Activated T-helper 17 cell treated with anti-CD3 and anti-CD28 coated beads, Interleukin-2, amount 50 U/mL, for 72 hours (primary cell): ENCODE data around the gene CCDC9. TPM values are rescaled to one million over a fixed set of nuclear protein-coding genes. Genes with fewer than 3 reads are reported as not detected.
A peak's percentile ranks its signal among the peaks of the same experiment; 100 is the strongest.
"Not testable (repeated sequence)": the region's sequence is repeated elsewhere in the genome, so short reads cannot be mapped to it uniquely, and the experiment has no call there.

ENCODE experiments used
- ATAC-seq: fragments of 150-1000 bp; cut with Tn5 transposase; replicated peaks from 2 replicates; pipeline ENCODE4 v1.10.0; 2021; ENCODE audit warnings: mild to moderate bottlenecking, moderate library complexity
- H3K27ac Mint-ChIP-seq: one replicate; pipeline ENCODE4 v1.8.0; 2022; ENCODE audit warnings: mixed read lengths
- H3K27me3 Mint-ChIP-seq: one replicate; pipeline ENCODE4 v1.8.0; 2022; ENCODE audit warnings: mixed read lengths
- H3K36me3 Mint-ChIP-seq: one replicate; pipeline ENCODE4 v1.8.0; 2022; ENCODE audit warnings: low read depth, mild to moderate bottlenecking, mixed read lengths
- H3K4me1 Mint-ChIP-seq: one replicate; pipeline ENCODE4 v1.8.0; 2022; ENCODE audit warnings: mixed read lengths
- H3K4me3 Mint-ChIP-seq: one replicate; pipeline ENCODE4 v1.8.0; 2022; ENCODE audit warnings: mild to moderate bottlenecking, mixed read lengths
- H3K9me3 Mint-ChIP-seq: one replicate; pipeline ENCODE4 v1.8.0; 2022; ENCODE audit warnings: mixed read lengths
- total RNA-seq, 2 donors: library from RNA; stranded (reverse); gene quantifications; one replicate each; pipeline ENCODE4 v1.2.3, GENCODE V29; 2022

CCDC9 gene
- total RNA-seq, 2 donors from 2014 or later = 38.9 to 44.6 TPM

GRCh38 chr19:47243364-47243775 lies 13.0 kb upstream of the CCDC9 start:
- H3K9me3 Mint-ChIP-seq = peaks cover 4% of the 10 kb centered on the region
- ATAC-seq = no peak
- no peaks in the 10 kb centered on the region for H3K36me3 Mint-ChIP-seq
- H3K4me1 Mint-ChIP-seq = peaks cover 10% of the 10 kb centered on the region
- no peak overlapping the region for H3K4me3 Mint-ChIP-seq
- H3K27me3 Mint-ChIP-seq = peaks cover 3% of the 10 kb centered on the region
- H3K27ac Mint-ChIP-seq = no peak overlapping the region

DNA sequence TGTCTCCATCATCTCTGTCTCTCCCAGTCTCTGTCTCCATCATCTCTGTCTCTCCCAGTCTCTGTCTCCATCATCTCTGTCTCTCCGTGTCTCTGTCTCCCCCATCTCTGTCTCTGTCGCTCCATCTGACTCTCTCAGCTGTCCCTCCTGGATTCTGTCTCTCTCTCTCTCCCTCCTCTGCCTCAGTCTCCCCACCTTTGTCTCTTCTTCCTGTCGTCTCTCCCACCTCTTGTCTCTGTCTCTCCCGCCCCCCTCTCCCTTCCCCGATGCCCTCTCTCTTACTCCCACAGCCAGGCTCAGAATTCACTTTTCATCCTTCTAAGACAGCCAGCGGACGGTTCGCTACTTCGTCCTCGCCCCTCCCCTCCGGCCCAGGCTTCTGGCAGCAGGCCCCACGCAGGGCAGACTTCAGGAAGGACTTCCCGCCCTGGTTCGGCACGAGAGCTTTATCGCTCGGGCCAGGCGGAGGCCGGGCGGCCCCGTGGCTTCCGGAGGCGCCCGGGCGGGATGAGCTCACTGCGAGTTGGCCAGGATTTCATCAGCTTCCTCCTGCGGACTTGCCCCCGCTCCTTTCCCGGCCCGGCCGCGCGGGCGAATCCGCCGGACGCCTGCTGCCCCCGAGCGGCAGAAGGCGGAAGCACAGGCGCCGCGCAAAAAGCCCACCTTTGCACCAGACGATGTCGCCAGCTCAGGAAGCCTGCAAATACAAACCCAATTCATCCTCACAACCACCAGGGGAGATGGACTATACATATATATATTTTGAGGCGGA lies 12.4 kb upstream of the CCDC9 start:
- no peak overlapping the region for H3K4me3 Mint-ChIP-seq
- H3K27me3 Mint-ChIP-seq = peaks cover 2% of the 10 kb centered on the region
- peaks cover 4% of the 10 kb centered on the region for H3K9me3 Mint-ChIP-seq
- peak; percentile 89 for ATAC-seq
- no peak overlapping the region for H3K27ac Mint-ChIP-seq
- H3K4me1 Mint-ChIP-seq = peaks cover 8% of the 10 kb centered on the region
- no peaks in the 10 kb centered on the region for H3K36me3 Mint-ChIP-seq

DNA sequence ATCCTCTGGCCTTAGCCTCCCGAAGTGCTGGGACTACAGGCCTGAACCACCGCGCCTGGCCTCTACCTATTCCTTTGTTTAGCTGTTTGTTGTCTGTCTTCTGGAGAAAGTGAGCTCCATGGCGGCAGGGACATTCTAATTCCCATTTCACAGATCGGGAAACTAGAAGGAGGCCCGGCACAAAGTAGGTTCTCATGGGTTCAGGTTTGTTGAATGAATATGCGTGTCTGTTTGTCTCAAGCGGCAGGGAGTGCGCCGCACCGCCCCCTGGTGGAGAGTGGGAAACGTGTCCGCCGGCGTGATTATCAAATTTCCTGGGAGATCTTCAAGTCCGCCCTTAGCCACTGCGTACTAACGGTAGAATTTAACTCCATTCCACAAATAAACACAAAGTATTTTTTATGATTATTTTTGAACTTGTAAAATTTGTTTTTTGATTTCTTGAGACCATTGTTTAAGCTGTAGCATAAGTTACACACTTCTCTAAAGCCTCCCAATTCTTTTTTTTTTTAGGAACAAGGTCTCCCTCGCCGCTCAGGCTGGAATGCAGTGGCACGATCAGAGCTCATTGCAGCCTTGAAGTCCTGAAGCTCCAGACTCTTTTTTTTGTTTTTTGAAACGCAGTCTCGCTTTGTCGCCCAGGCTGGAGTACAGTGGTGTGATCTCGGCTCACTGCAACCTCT lies 8.9 kb upstream of the CCDC9 start:
- H3K9me3 Mint-ChIP-seq = peaks cover 4% of the 10 kb centered on the region
- H3K36me3 Mint-ChIP-seq = no peaks in the 10 kb centered on the region
- peak overlapping the region; percentile 72 for H3K27ac Mint-ChIP-seq
- H3K4me3 Mint-ChIP-seq = peak overlapping the region; percentile 39
- peaks cover 5% of the 10 kb centered on the region for H3K4me1 Mint-ChIP-seq
- peak; percentile 14 for ATAC-seq
- H3K27me3 Mint-ChIP-seq = no peaks in the 10 kb centered on the region

DNA sequence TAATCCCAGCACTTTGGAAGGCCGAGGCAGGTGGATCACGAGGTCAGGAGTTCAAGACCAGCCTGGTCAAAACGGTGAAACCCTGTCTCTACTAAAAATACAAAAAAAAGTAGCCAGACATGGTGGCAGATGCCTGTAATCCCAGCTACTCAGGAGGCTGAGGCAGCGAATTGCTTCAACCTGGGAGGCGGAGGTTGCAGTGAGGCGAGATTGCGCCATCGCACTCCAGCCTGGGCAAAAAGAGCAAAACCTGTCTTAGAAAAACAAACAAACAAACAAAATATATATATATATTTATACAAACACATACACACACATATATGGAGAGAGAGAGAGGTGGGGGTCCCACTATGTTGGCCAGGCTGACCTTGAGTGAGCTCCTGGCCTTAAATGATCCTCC lies 3.3 kb upstream of the CCDC9 start:
- not testable (repeated sequence) for H3K4me3 Mint-ChIP-seq, H3K27ac Mint-ChIP-seq, H3K4me1 Mint-ChIP-seq, ATAC-seq, H3K27me3 Mint-ChIP-seq, H3K9me3 Mint-ChIP-seq
- H3K36me3 Mint-ChIP-seq = peaks cover 15% of the 10 kb centered on the region

DNA sequence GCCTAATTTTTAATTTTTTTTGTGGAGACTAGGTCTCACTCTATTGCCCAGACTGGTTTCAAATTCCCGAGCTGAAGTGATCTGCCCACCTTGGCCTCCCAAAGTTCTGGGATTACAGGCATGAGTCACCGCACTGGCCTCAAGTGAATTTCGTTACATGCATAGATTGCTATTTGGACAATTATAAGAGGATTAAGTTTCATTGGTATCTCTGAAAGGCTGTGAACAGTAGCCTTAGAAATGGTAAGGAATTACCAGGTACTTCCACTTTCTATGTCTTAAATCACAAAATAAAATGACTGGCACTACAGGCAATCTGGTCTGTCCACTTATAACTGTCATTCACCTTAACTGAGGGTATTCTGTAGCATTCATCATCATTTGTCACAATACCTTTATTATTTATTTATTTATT lies 2.9 kb upstream of the CCDC9 start:
- H3K27ac Mint-ChIP-seq = no peak overlapping the region
- no peak overlapping the region for H3K4me3 Mint-ChIP-seq
- H3K36me3 Mint-ChIP-seq = peaks cover 20% of the 10 kb centered on the region
- H3K4me1 Mint-ChIP-seq = peaks cover 11% of the 10 kb centered on the region
- ATAC-seq = no peak
- no peaks in the 10 kb centered on the region for H3K27me3 Mint-ChIP-seq
- no peaks in the 10 kb centered on the region for H3K9me3 Mint-ChIP-seq

DNA sequence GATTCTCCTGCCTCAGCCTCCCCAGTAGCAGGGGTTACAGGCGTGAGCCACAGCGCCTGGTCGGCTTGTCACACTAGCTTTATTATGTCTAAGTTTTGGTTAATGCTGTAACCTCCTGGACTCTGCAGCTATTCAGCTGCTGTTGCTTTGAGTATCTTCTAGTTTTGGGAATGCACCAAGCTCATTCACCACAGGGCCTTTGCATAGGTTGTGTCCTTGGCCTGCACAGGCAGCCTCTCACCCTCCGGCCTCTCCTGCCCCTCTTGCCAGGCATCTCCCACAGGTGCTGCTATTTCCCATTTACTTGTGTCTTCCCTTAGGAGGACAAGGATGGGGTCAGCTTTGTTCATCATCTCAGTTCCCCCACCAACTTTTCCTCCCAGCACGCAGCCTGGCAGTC lies 2.4 kb upstream of the CCDC9 start:
- ATAC-seq = no peak
- Mint-ChIP-seq H3K27ac (no peak overlapping the region), H3K9me3 (no peaks in the 10 kb centered on the region), H3K4me1 (peaks cover 11% of the 10 kb centered on the region), H3K4me3 (no peak overlapping the region), H3K36me3 (peaks cover 25% of the 10 kb centered on the region), H3K27me3 (no peaks in the 10 kb centered on the region)

DNA sequence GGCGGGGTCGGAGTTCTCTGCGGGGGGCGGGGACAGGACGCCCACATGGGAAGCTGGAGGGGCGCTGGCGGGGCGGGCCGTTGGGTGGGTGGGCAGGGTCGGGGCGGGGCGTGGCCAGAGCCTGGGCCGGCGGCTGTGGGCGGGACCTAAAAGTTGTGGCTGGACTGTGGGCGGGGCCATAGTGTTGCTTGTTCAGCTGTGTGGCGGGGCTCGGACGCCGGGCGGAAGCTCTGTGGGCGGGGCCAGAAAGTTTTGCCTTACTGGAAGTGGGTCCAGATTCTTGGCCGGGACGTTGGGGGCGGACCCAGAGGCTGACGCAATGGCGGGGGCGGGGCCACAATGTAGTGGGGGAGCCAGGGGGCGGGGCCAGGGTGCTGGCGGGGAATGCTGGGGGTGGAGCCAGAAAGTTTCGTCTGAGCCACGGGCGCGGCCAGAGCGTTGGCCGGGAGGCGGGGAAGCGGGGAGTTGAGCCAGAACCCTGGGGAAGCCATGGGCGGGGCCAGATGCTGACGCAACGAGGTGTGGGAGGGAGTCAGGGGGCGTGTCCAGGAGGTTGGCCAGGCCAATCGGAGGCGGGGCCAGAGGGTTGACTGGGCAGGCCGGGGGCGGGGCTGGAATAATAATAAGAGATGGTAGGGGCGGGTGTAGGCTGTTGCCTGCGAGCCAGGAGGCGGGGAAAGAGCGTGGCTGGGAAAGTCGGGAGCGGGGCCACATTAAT lies 527 bp downstream of the CCDC9 start:
- no peaks in the 10 kb centered on the region for H3K9me3 Mint-ChIP-seq
- H3K4me3 Mint-ChIP-seq = peak overlapping the region; percentile 98
- H3K36me3 Mint-ChIP-seq = peaks cover 51% of the 10 kb centered on the region
- H3K27ac Mint-ChIP-seq = peak overlapping the region; percentile 96
- H3K4me1 Mint-ChIP-seq = peaks cover 28% of the 10 kb centered on the region
- ATAC-seq = peak; percentile 88
- no peaks in the 10 kb centered on the region for H3K27me3 Mint-ChIP-seq

- Mint-ChIP-seq H3K27me3 (no peaks in the 10 kb centered on the region), H3K4me1 (peaks cover 28% of the 10 kb centered on the region), H3K4me3 (peak overlapping the region; percentile 98), H3K9me3 (no peaks in the 10 kb centered on the region), H3K36me3 (peaks cover 58% of the 10 kb centered on the region), H3K27ac (peak overlapping the region; percentile 96)
- ATAC-seq = peak; percentile 12
These were observed 1.3 kb downstream of the CCDC9 start for GRCh38 chr19:47257411-47258169.

DNA sequence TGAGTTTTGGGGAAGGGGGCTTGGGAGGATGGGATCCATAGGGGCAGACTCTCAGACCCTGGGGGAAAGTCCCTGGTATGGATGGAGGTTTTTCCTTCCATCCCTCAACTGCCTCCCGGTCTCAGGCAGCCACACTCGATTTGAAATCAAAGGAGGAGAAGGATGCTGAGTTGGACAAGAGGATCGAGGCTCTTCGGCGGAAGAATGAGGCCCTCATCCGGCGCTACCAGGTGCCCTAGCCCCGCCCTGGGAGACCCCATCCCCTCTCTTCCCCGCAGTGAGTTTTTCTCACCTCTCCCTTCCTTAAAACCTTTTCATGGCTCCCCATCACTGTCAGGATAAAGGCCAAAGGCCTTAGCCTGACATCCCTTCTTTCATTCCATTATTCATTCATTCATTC lies 2.1 kb downstream of the CCDC9 start:
- peaks cover 65% of the 10 kb centered on the region for H3K36me3 Mint-ChIP-seq
- peaks cover 28% of the 10 kb centered on the region for H3K4me1 Mint-ChIP-seq
- no peak for ATAC-seq
- H3K4me3 Mint-ChIP-seq = peak overlapping the region; percentile 98
- H3K9me3 Mint-ChIP-seq = no peaks in the 10 kb centered on the region
- peak overlapping the region; percentile 96 for H3K27ac Mint-ChIP-seq
- no peaks in the 10 kb centered on the region for H3K27me3 Mint-ChIP-seq

- H3K4me3 Mint-ChIP-seq = peak overlapping the region; percentile 98
- no peak for ATAC-seq
- no peaks in the 10 kb centered on the region for H3K27me3 Mint-ChIP-seq
- peaks cover 28% of the 10 kb centered on the region for H3K4me1 Mint-ChIP-seq
- H3K36me3 Mint-ChIP-seq = peaks cover 67% of the 10 kb centered on the region
- H3K9me3 Mint-ChIP-seq = no peaks in the 10 kb centered on the region
- H3K27ac Mint-ChIP-seq = peak overlapping the region; percentile 96
These were observed 2.7 kb downstream of the CCDC9 start for GRCh38 chr19:47258895-47259555.

GRCh38 chr19:47260476-47260875 lies 4.2 kb downstream of the CCDC9 start:
- peaks cover 28% of the 10 kb centered on the region for H3K4me1 Mint-ChIP-seq
- no peaks in the 10 kb centered on the region for H3K9me3 Mint-ChIP-seq
- no peak overlapping the region for H3K4me3 Mint-ChIP-seq
- H3K36me3 Mint-ChIP-seq = peaks cover 81% of the 10 kb centered on the region
- H3K27me3 Mint-ChIP-seq = no peaks in the 10 kb centered on the region
- H3K27ac Mint-ChIP-seq = no peak overlapping the region
- no peak for ATAC-seq

DNA sequence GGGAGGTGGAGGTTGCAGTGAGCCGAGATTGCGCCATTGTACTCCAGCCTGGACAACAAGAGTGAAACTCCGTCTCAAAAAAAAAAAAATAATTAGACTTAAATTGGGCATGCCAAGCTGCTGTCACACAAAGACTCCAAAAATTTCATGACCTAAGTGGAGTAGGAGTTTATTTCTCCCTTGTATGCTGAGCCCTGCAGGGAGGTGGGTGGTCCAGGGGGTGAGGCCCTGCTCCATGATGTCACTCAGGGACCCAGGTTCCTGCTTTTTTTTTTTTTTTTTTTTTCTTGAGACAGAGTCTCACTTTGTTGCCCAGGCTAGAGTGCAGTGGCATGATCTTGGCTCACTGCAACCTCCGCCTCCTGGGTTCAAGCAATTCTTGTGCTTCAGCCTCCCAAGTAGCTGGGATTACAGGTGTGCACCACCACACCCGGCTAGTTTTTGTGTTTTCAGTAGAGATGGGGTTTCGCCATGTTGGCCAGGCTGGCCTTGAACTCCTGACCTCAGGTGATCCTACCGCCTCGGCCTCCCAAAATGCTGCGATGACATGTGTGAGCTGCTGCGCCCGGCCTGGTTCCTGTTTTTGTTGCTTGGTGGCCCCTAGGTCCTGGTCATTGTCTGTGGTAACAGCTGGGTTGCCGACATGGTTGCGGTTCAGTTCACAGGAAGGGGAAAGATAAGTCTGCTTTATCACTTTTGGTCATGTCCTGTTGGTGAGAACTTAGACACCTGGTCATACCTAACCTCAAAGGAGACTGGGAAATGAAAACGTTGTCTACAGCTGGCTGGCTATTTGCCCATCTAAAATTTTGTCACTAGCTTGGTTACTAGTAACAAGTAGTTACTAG lies 5.8 kb downstream of the CCDC9 start:
- not testable (repeated sequence) for H3K27ac Mint-ChIP-seq, ATAC-seq, H3K27me3 Mint-ChIP-seq, H3K9me3 Mint-ChIP-seq, H3K4me3 Mint-ChIP-seq
- peaks cover 91% of the 10 kb centered on the region for H3K36me3 Mint-ChIP-seq
- peaks cover 28% of the 10 kb centered on the region for H3K4me1 Mint-ChIP-seq

DNA sequence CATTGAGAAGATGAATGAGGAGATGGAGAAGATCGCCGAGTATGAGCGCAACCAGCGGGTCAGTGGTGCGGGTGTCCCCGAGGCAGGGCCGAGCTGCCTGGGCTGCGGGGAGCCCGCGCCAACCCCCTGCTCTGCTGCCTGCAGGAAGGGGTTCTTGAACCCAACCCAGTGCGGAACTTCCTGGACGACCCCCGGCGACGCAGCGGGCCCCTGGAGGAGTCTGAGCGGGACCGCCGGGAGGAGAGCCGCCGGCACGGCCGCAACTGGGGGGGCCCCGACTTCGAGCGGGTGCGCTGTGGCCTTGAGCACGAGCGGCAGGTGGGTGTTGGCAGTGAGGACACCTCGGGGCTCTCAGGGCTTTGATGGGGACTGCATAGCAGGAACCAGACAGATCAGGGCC lies 8.3 kb downstream of the CCDC9 start:
- H3K27ac Mint-ChIP-seq = no peak overlapping the region
- H3K36me3 Mint-ChIP-seq = peaks cover 84% of the 10 kb centered on the region
- no peaks in the 10 kb centered on the region for H3K27me3 Mint-ChIP-seq
- ATAC-seq = no peak
- H3K4me3 Mint-ChIP-seq = no peak overlapping the region
- peaks cover 13% of the 10 kb centered on the region for H3K4me1 Mint-ChIP-seq
- H3K9me3 Mint-ChIP-seq = no peaks in the 10 kb centered on the region
